Mucosa of descending colon (tissue), 3 donors: Measurements from ENCODE around the gene NEURL2. TPM values are rescaled to one million over a fixed set of nuclear protein-coding genes. Genes with fewer than 3 reads are reported as not detected.

Experiments
- ATAC-seq: fragments of 200-7000 bp; cut with Tn5 transposase; one replicate; pipeline ENCODE4 v1.9.1; 2020; ENCODE audit warnings: mild to moderate bottlenecking, moderate library complexity
- DNase-seq, 3 donors: peaks; one replicate each; pipeline ENCODE4 v3.0.0-alpha.2; 2020
- H3K36me3 ChIP-seq: fragments of 200-600 bp; one replicate; pipeline ENCODE4 v1.8.0; 2021; ENCODE audit warnings: low read depth, mild to moderate bottlenecking
- H3K4me1 ChIP-seq: fragments of 200-600 bp; one replicate; pipeline ENCODE4 v1.8.0; 2021; ENCODE audit warnings: low read depth, mild to moderate bottlenecking
- H3K4me3 ChIP-seq: fragments of 200-600 bp; one replicate; pipeline ENCODE4 v1.8.0; 2021; ENCODE audit warnings: mild to moderate bottlenecking
- H3K9me3 ChIP-seq: fragments of 200-600 bp; one replicate; pipeline ENCODE4 v1.8.0; 2021; ENCODE audit warnings: mild to moderate bottlenecking
- CTCF ChIP-seq: fragments of 200-600 bp; IDR thresholded peaks from one replicate; pipeline ENCODE4 v1.8.0; 2022; ENCODE audit warnings: antibody characterized with exemption, mild to moderate bottlenecking
- intact Hi-C, 2 donors: fragments of 100-400 bp; cut with DNase I in 1 of 2; cut with micrococcal nuclease in 1 of 2; formaldehyde crosslinking; loops; one replicate each; pipeline versions ENCODE4 v1.11.0 to v1.11.1; 2022; cut with DNase I, micrococcal nuclease
- total RNA-seq, 3 donors: library from RNA; stranded (reverse); fragmentation: NEBNext Ultra II Directional in 2 of 3; extraction: Animal tissue kit (Norgen Biotek cat#: 25700) in 2 of 3; gene quantifications; one replicate each; pipeline versions ENCODE4 v1.2.1 to v1.2.4, GENCODE V29; 2021 to 2023
- donor health status: DM: no; HTN: no; CAD: no; lungs with moderate emphysema.
- donor health status: DM: no; HTN: no; CAD: no.
- donor health status: DM: no; HTN: yes; CAD: no.

NEURL2 gene
- total RNA-seq, 3 donors from 2014 or later = 4.2 to 9.1 (median 8.5) TPM

- DNase-seq (no peak), ATAC-seq (no peak)
- H3K4me3 ChIP-seq = no peak overlapping the region
- intact Hi-C loops = no loop called here
- H3K4me1 ChIP-seq = peaks cover 17% of the 10 kb centered on the region
- H3K36me3 ChIP-seq = no peaks in the 10 kb centered on the region
- no peak for TF ChIP-seq CTCF
- H3K9me3 ChIP-seq = no peaks in the 10 kb centered on the region
Observed at GRCh38 chr20:45897289-45897688, 6.3 kb upstream of the NEURL2 start.

- no peak for ATAC-seq
- no peak for TF ChIP-seq CTCF
- no peaks in the 10 kb centered on the region for H3K36me3 ChIP-seq
- H3K9me3 ChIP-seq = no peaks in the 10 kb centered on the region
- intact Hi-C loops = no loop called here
- peaks cover 21% of the 10 kb centered on the region for H3K4me1 ChIP-seq
- no peak overlapping the region for H3K4me3 ChIP-seq
- DNase-seq = no peak
Observed at GRCh38 chr20:45896641-45897161, 5.7 kb upstream of the NEURL2 start.

- no peak overlapping the region for H3K4me3 ChIP-seq
- no peaks in the 10 kb centered on the region for H3K9me3 ChIP-seq
- ATAC-seq (no peak), DNase-seq (no peak)
- intact Hi-C loops = no loop called here
- no peaks in the 10 kb centered on the region for H3K36me3 ChIP-seq
- no peak for TF ChIP-seq CTCF
- peaks cover 18% of the 10 kb centered on the region for H3K4me1 ChIP-seq
Observed at GRCh38 chr20:45894797-45895196, 3.8 kb upstream of the NEURL2 start.

GRCh38 chr20:45893831-45894230, 2.8 kb upstream of the NEURL2 start:
- no peak for DNase-seq
- no peak for TF ChIP-seq CTCF
- Histone ChIP-seq H3K36me3 (no peaks in the 10 kb centered on the region), H3K4me1 (peaks cover 18% of the 10 kb centered on the region), H3K9me3 (no peaks in the 10 kb centered on the region), H3K4me3 (no peak overlapping the region)
- ATAC-seq = no peak
- intact Hi-C loops = no loop called here

GRCh38 chr20:45892828-45893500, 2.0 kb upstream of the NEURL2 start:
- intact Hi-C loops = no loop called here
- no peak for TF ChIP-seq CTCF
- peaks cover 18% of the 10 kb centered on the region for H3K4me1 ChIP-seq
- no peaks in the 10 kb centered on the region for H3K36me3 ChIP-seq
- H3K4me3 ChIP-seq = no peak overlapping the region
- ATAC-seq (peak; percentile 51), DNase-seq (peak in 2 of 3 donors; percentile 66 to 82)
- H3K9me3 ChIP-seq = no peaks in the 10 kb centered on the region
